ENCODE measurements around the gene FLNA. TPM values are rescaled to one million over a fixed set of nuclear protein-coding genes. Genes with fewer than 3 reads are reported as not detected.
A peak's percentile ranks its signal among the peaks of the same experiment; 100 is the strongest.

The FLNA gene
- total and polyA plus RNA-seq, 3 experiments from 2014 or later = 799 to 1,356 (median 1,299) TPM

GRCh38 chrX:154378799-154379568 is 4.5 kb upstream of the FLNA start, which contains the start of gene EMD:
Gene EMD (plus strand): TSS chrX:154379295. CDS start chrX:154379485, 190 bp downstream.
- Mint-ChIP-seq H3K4me3 (peak within 1 kb of the TSS; percentile 81 to 94 (median 84)), H3K4me1 (peaks cover 4 to 26% (median 21%) of the 10 kb centered on the region in 3 donors), H3K9me3 (no peaks in the 10 kb centered on the region), H3K27ac (peak within 1 kb of the TSS; percentile 91 to 97 (median 95)), H3K36me3 (peaks cover 0 to 24% (median 2%) of the 10 kb centered on the region in 3 donors), H3K27me3 (peaks cover 0 to 2% of the 10 kb centered on the region in 2 donors)
- H3K27me3 ChIP-seq (ENCODE audit: insufficient read depth, low read length, poor library complexity, severe bottlenecking) = no peaks in the 10 kb centered on the region
- no peaks in the 10 kb centered on the region for H3K36me3 ChIP-seq (ENCODE audit: insufficient read depth, low read length)
- H3K27ac ChIP-seq (ENCODE audit: low read depth, low read length) = peak within 1 kb of the TSS; percentile 97
- DNase-seq = peak; percentile 91 to 98 (median 96)
- H3K9me3 ChIP-seq (ENCODE audit: low read length) = no peaks in the 10 kb centered on the region
- H3K4me1 ChIP-seq (ENCODE audit: insufficient read depth, low read length) = peaks cover 30% of the 10 kb centered on the region
- POLR2A ChIA-PET = interaction anchor here (0.5 to 3.2 kb wide), 6 partner anchors 9 to 1419 kb away, joined by 3 to 22 read pairs (median 3); no protein-coding TSS in a partner anchor
- H3K4me3 ChIP-seq (ENCODE audit: low read length) = peak within 1 kb of the TSS; percentile 74
- CTCF ChIA-PET = no interaction called here

GRCh38 chrX:154378059-154378798 is 3.8 kb upstream of the FLNA start:
- Mint-ChIP-seq H3K9me3 (no peaks in the 10 kb centered on the region), H3K27me3 (peaks cover 0 to 1% of the 10 kb centered on the region in 2 donors), H3K4me1 (peaks cover 7 to 27% (median 26%) of the 10 kb centered on the region in 3 donors), H3K36me3 (peaks cover 0 to 24% (median 2%) of the 10 kb centered on the region in 3 donors), H3K27ac (peak overlapping the region; percentile 82 to 95 (median 94)), H3K4me3 (peak overlapping the region; percentile 60 to 94 (median 82))
- CTCF ChIA-PET = no interaction called here
- Histone ChIP-seq H3K27ac (ENCODE audit: low read depth, low read length) (peak overlapping the region; percentile 85), H3K4me1 (ENCODE audit: insufficient read depth, low read length) (peaks cover 38% of the 10 kb centered on the region), H3K4me3 (ENCODE audit: low read length) (no peak overlapping the region), H3K36me3 (ENCODE audit: insufficient read depth, low read length) (no peaks in the 10 kb centered on the region), H3K27me3 (ENCODE audit: insufficient read depth, low read length, poor library complexity, severe bottlenecking) (no peaks in the 10 kb centered on the region), H3K9me3 (ENCODE audit: low read length) (no peaks in the 10 kb centered on the region)
- POLR2A ChIA-PET = interaction anchor here (0.5 to 3.2 kb wide), 6 partner anchors 9 to 451 kb away, joined by 3 to 22 read pairs (median 4); no protein-coding TSS in a partner anchor
- peak; percentile 40 to 92 (median 71) for DNase-seq

- ChIA-PET POLR2A (no interaction called here), CTCF (no interaction called here)
- Mint-ChIP-seq H3K36me3 (peaks cover 0 to 20% (median 2%) of the 10 kb centered on the region in 3 donors), H3K4me1 (peaks cover 18 to 38% (median 33%) of the 10 kb centered on the region in 3 donors), H3K4me3 (peak overlapping the region in 1 of 7 donors; percentile 51), H3K27ac (peak overlapping the region in 6 of 8 donors; percentile 24 to 94 (median 88)), H3K27me3 (peaks cover 0 to 1% of the 10 kb centered on the region in 2 donors), H3K9me3 (no peaks in the 10 kb centered on the region)
- Histone ChIP-seq H3K4me3 (ENCODE audit: low read length) (no peak overlapping the region), H3K27ac (ENCODE audit: low read depth, low read length) (no peak overlapping the region), H3K36me3 (ENCODE audit: insufficient read depth, low read length) (no peaks in the 10 kb centered on the region), H3K9me3 (ENCODE audit: low read length) (no peaks in the 10 kb centered on the region), H3K27me3 (ENCODE audit: insufficient read depth, low read length, poor library complexity, severe bottlenecking) (no peaks in the 10 kb centered on the region), H3K4me1 (ENCODE audit: insufficient read depth, low read length) (peaks cover 48% of the 10 kb centered on the region)
- no peak for DNase-seq
These were observed 2.3 kb upstream of the FLNA start for GRCh38 chrX:154376774-154377173.

- peaks cover 40% of the 10 kb centered on the region for H3K4me1 ChIP-seq (ENCODE audit: insufficient read depth, low read length)
- peaks cover 14 to 29% (median 26%) of the 10 kb centered on the region in 3 donors for H3K4me1 Mint-ChIP-seq
- POLR2A ChIA-PET = no interaction called here
- no peaks in the 10 kb centered on the region for H3K36me3 ChIP-seq (ENCODE audit: insufficient read depth, low read length)
- H3K36me3 Mint-ChIP-seq = peaks cover 0 to 6% (median 2%) of the 10 kb centered on the region in 3 donors
- H3K4me3 ChIP-seq (ENCODE audit: low read length) = no peak overlapping the region
- DNase-seq = no peak
- H3K4me3 Mint-ChIP-seq = peak overlapping the region in 5 of 7 donors; percentile 3 to 76 (median 45)
- CTCF ChIA-PET = interaction anchor here (2.0 kb wide), 1 partner anchor 115 kb away, joined by 5 read pairs; the partner anchor contains the start of gene SLC10A3
- no peaks in the 10 kb centered on the region for H3K27me3 ChIP-seq (ENCODE audit: insufficient read depth, low read length, poor library complexity, severe bottlenecking)
- no peaks in the 10 kb centered on the region for H3K9me3 Mint-ChIP-seq
- H3K27ac ChIP-seq (ENCODE audit: low read depth, low read length) = no peak overlapping the region
- no peaks in the 10 kb centered on the region for H3K9me3 ChIP-seq (ENCODE audit: low read length)
- peak overlapping the region in 5 of 8 donors; percentile 45 to 96 (median 82) for H3K27ac Mint-ChIP-seq
- peaks cover 0 to 1% of the 10 kb centered on the region in 2 donors for H3K27me3 Mint-ChIP-seq
These were observed 696 bp upstream of the FLNA start for GRCh38 chrX:154375156-154375504.

GRCh38 chrX:154373340-154374306 is 811 bp downstream of the FLNA start:
- Mint-ChIP-seq H3K4me1 (peaks cover 20 to 29% (median 25%) of the 10 kb centered on the region in 3 donors), H3K27ac (peak overlapping the region in 7 of 8 donors; percentile 61 to 100 (median 87)), H3K4me3 (peak overlapping the region; percentile 45 to 89 (median 78)), H3K27me3 (peaks cover 0 to 8% of the 10 kb centered on the region in 2 donors), H3K36me3 (peaks cover 0 to 6% (median 0%) of the 10 kb centered on the region in 3 donors), H3K9me3 (no peaks in the 10 kb centered on the region)
- no peaks in the 10 kb centered on the region for H3K9me3 ChIP-seq (ENCODE audit: low read length)
- no peaks in the 10 kb centered on the region for H3K36me3 ChIP-seq (ENCODE audit: insufficient read depth, low read length)
- ChIA-PET CTCF (interaction anchor here (0.8 to 2.0 kb wide), 17 partner anchors 8 to 168 kb away, joined by 3 to 11 read pairs (median 5); partner anchors contain the start of genes RPL10 and SLC10A3), POLR2A (interaction anchor here (0.7 to 1.2 kb wide), 3 partner anchors 10 to 25 kb away, joined by 3 to 4 read pairs (median 3); partner anchors contain the start of gene RPL10)
- H3K4me1 ChIP-seq (ENCODE audit: insufficient read depth, low read length) = peaks cover 37% of the 10 kb centered on the region
- peak overlapping the region; percentile 47 for H3K27ac ChIP-seq (ENCODE audit: low read depth, low read length)
- no peaks in the 10 kb centered on the region for H3K27me3 ChIP-seq (ENCODE audit: insufficient read depth, low read length, poor library complexity, severe bottlenecking)
- peak overlapping the region; percentile 53 for H3K4me3 ChIP-seq (ENCODE audit: low read length)
- DNase-seq = peak in 1 of 5 donors; percentile 5

- peak in 3 of 5 donors; percentile 42 to 69 (median 49) for DNase-seq
- H3K4me1 Mint-ChIP-seq = peaks cover 29 to 36% (median 34%) of the 10 kb centered on the region in 3 donors
- CTCF ChIA-PET = interaction anchor here (1.0 to 2.0 kb wide), 11 partner anchors 9 to 169 kb away, joined by 3 to 11 read pairs (median 7); partner anchors contain the start of gene RPL10
- Histone ChIP-seq H3K9me3 (ENCODE audit: low read length) (no peaks in the 10 kb centered on the region), H3K27me3 (ENCODE audit: insufficient read depth, low read length, poor library complexity, severe bottlenecking) (no peaks in the 10 kb centered on the region), H3K4me3 (ENCODE audit: low read length) (no peak overlapping the region), H3K27ac (ENCODE audit: low read depth, low read length) (peak overlapping the region; percentile 54), H3K36me3 (ENCODE audit: insufficient read depth, low read length) (no peaks in the 10 kb centered on the region), H3K4me1 (ENCODE audit: insufficient read depth, low read length) (peaks cover 42% of the 10 kb centered on the region)
- POLR2A ChIA-PET = interaction anchor here (0.7 to 0.9 kb wide), 2 partner anchors 11 to 26 kb away, joined by 3 read pairs; no protein-coding TSS in a partner anchor
- H3K27me3 Mint-ChIP-seq = peaks cover 0 to 8% of the 10 kb centered on the region in 2 donors
- no peaks in the 10 kb centered on the region for H3K9me3 Mint-ChIP-seq
- peak overlapping the region; percentile 82 to 94 (median 88) for H3K4me3 Mint-ChIP-seq
- peak overlapping the region; percentile 81 to 100 (median 96) for H3K27ac Mint-ChIP-seq
- peaks cover 0 to 14% (median 0%) of the 10 kb centered on the region in 3 donors for H3K36me3 Mint-ChIP-seq
These were observed 1.8 kb downstream of the FLNA start for GRCh38 chrX:154372612-154373022.
